Uterus (tissue), 4 donors: ENCODE measurements around the gene CEBPA. TPM values are rescaled to one million over a fixed set of nuclear protein-coding genes. Genes with fewer than 3 reads are reported as not detected.
"Not testable (repeated sequence)": the region's sequence is repeated elsewhere in the genome, so short reads cannot be mapped to it uniquely, and the experiment has no call there.

Experiments
- DNase-seq, 2 donors: peaks; one replicate each; pipeline ENCODE4 v3.0.0-alpha.2; 2019 to 2020
- H3K27ac ChIP-seq, 2 donors: fragments of 200-600 bp; sonication (generic); 1 replicate in 1 of 2; 2 replicates in 1 of 2; pipeline ENCODE4 v1.5.1; 2016 to 2018
- H3K27me3 ChIP-seq, 2 donors: fragments of 200-600 bp; sonication (generic); one replicate each; pipeline ENCODE4 v1.5.1; 2018 to 2019; ENCODE audit warnings: control low read depth in 1 of 2
- H3K36me3 ChIP-seq, 2 donors: fragments of 200-600 bp; sonication (generic); one replicate each; pipeline ENCODE4 v1.5.1; 2019; ENCODE audit warnings: control low read depth in 1 of 2
- H3K4me1 ChIP-seq, 2 donors: fragments of 200-600 bp; sonication (generic); one replicate each; pipeline ENCODE4 v1.5.1; 2018 to 2019; ENCODE audit warnings: control low read depth in 1 of 2
- H3K4me3 ChIP-seq, 2 donors: fragments of 200-600 bp; sonication (generic); 1 replicate in 1 of 2; 2 replicates in 1 of 2; pipeline ENCODE4 v1.5.1; 2018 to 2019; ENCODE audit warnings: mild to moderate bottlenecking in 1 of 2
- H3K9me3 ChIP-seq, 2 donors: fragments of 200-600 bp; sonication (generic); one replicate each; pipeline ENCODE4 v1.5.1; 2019; ENCODE audit warnings: control low read depth in 1 of 2
- POLR2A ChIP-seq, 2 donors: fragments of 450-650 bp; IDR thresholded peaks; one replicate each; pipeline ENCODE4 v1.6.1; 2016; ENCODE audit warnings: antibody characterized with exemption in 2 of 2, mild to moderate bottlenecking in 1 of 2, moderate library complexity in 1 of 2
- intact Hi-C: fragments of 100-400 bp; cut with DNase I; formaldehyde crosslinking; loops from one replicate; pipeline ENCODE4 v1.15.1; 2023; ENCODE audit warnings: low total_unique reads
- total RNA-seq, 4 donors: library from RNA; depleted of rRNA in 3 of 4; stranded (reverse); fragments of >200 nt in 3 of 4; gene quantifications; one replicate each; pipeline versions ENCODE4 v1.1.0 to v1.2.4, GENCODE V29; 2014 to 2023
- TF ChIP-seq, protein P1 (sequence below), 4 experiments: fragments of 200-600 bp in 2 of 4; fragments of 450-650 bp in 2 of 4; sonication (generic) in 2 of 4; IDR thresholded peaks; one replicate each; pipeline ENCODE4 v1.5.1; 2016 to 2019; ENCODE audit warnings: antibody characterized with exemption in 4 of 4, mild to moderate bottlenecking in 2 of 4, moderate library complexity in 1 of 4
- donor health status: DM: yes; HTN: yes; CAD: no.

CEBPA gene
- total RNA-seq, 4 donors from 2014 or later, result 1.3 to 9.1 (median 5.0) TPM

DNA sequence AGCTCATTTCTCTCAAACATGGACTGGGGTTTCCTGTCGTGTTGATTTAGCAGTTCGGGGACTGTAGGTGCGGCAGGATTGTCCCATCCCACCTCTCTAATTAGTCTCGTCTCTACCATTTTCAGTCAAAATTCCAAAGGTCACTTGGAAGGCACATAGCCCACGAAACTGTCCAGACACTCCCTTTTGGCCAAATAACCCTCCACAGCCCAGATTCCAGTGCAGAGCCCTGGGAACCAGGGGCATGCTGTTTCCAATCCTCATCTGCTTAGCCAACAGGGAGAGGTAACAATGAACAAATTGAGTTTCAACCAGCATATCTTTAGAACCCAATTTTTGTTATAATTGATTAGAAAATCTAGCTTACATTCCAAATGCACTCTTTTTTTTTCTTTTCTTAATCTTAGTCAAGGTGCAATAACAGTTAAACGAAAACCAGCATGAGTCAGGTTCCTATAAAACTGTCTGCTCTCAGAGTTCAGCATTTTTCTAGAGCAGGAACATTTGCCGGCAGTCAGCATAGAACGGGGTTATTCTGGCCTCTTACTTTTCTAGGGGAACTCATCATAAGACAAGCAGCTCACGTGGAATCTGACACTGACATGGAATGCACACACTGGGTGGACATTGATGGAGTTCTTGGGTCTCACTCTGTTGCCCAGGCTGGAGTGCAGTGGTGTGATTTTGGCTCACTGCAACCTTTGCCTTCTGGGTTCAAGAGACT, 14.4 kb upstream of the CEBPA start:
- no peak for DNase-seq
- TF ChIP-seq, protein P1, sequence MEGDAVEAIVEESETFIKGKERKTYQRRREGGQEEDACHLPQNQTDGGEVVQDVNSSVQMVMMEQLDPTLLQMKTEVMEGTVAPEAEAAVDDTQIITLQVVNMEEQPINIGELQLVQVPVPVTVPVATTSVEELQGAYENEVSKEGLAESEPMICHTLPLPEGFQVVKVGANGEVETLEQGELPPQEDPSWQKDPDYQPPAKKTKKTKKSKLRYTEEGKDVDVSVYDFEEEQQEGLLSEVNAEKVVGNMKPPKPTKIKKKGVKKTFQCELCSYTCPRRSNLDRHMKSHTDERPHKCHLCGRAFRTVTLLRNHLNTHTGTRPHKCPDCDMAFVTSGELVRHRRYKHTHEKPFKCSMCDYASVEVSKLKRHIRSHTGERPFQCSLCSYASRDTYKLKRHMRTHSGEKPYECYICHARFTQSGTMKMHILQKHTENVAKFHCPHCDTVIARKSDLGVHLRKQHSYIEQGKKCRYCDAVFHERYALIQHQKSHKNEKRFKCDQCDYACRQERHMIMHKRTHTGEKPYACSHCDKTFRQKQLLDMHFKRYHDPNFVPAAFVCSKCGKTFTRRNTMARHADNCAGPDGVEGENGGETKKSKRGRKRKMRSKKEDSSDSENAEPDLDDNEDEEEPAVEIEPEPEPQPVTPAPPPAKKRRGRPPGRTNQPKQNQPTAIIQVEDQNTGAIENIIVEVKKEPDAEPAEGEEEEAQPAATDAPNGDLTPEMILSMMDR (IDR thresholded peaks at IDR 0.05), result no peak
- no peak for TF ChIP-seq POLR2A (IDR thresholded peaks at IDR 0.05)
- H3K36me3 ChIP-seq, result no peaks in the 10 kb centered on the region
- no peaks in the 10 kb centered on the region for H3K27me3 ChIP-seq
- H3K9me3 ChIP-seq, result no peaks in the 10 kb centered on the region
- H3K27ac ChIP-seq, result no peak overlapping the region
- H3K4me3 ChIP-seq, result no peak overlapping the region
- intact Hi-C loops, result no loop called here
- H3K4me1 ChIP-seq, result no peaks in the 10 kb centered on the region

DNA sequence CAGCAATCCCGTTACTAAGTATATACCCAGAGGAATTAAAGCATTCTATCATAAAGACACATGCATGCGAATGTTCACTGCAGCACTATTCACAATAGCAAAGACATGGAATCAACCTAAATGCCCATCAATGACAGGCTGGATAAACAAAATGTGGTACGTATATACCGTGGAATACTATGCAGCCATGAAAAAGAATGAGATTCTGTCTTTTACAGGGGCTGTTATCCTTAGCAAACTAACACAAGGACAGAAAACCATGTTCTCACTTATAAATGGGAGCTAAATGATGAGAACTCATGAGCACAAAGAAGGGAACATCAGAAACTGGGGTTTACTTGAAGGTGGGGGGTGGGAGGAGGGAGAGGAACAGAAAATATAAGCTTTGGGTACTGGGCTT, 10.5 kb upstream of the CEBPA start:
- intact Hi-C loops, H3K27me3 ChIP-seq, H3K9me3 ChIP-seq, H3K27ac ChIP-seq, DNase-seq, H3K36me3 ChIP-seq, H3K4me1 ChIP-seq, H3K4me3 ChIP-seq: not testable (repeated sequence)

DNA sequence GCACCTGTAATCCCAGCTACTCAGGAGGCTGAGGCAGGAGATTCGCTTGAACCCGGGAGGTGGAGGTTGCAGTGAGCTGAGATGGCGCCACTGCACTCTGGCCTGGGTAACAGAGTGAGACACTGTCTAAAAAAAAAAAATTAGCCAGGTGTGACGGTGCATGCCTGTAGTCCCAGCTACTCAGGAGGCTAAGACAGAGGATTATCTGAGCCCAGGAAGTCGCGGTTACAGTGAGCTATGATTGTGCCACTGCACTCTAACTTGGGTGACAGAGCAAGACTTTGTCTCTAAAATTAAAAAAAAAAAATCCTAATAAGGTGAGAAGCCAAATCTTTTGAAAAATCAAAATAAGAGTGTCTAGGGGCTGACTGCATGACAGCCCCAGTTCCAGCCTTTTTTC, 9.7 kb upstream of the CEBPA start:
- TF ChIP-seq, protein P1 (IDR thresholded peaks at IDR 0.05), result no peak
- TF ChIP-seq POLR2A (IDR thresholded peaks at IDR 0.05), result no peak
- no peak for DNase-seq
- no peaks in the 10 kb centered on the region for H3K9me3 ChIP-seq
- intact Hi-C loops, result no loop called here
- H3K36me3 ChIP-seq, result no peaks in the 10 kb centered on the region
- H3K27me3 ChIP-seq, result no peaks in the 10 kb centered on the region
- no peak overlapping the region for H3K27ac ChIP-seq
- no peaks in the 10 kb centered on the region for H3K4me1 ChIP-seq
- no peak overlapping the region for H3K4me3 ChIP-seq

DNA sequence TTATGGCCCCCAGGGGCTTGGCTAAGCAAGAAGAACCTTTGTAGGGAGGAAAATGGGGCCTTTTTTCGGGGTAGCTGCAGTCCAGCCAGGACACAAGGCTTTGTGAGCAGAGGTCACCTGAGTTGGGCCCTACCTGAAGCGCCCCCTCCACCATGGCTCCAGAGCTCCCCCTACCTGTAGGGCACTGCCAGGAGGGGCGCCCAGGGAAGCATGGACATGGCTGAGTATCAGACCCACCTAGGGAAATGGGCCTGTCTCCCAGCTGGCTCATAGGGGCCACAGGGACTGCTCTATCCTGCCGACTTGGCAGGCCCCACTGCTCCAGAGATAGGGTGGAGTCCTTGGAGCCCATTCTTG, 9.0 kb upstream of the CEBPA start:
- H3K27ac ChIP-seq, result no peak overlapping the region
- no peaks in the 10 kb centered on the region for H3K4me1 ChIP-seq
- no peak overlapping the region for H3K4me3 ChIP-seq
- DNase-seq, result no peak
- no peaks in the 10 kb centered on the region for H3K36me3 ChIP-seq
- no peaks in the 10 kb centered on the region for H3K27me3 ChIP-seq
- intact Hi-C loops, result no loop called here
- H3K9me3 ChIP-seq, result no peaks in the 10 kb centered on the region
- TF ChIP-seq POLR2A (IDR thresholded peaks at IDR 0.05), result no peak
- TF ChIP-seq, protein P1 (IDR thresholded peaks at IDR 0.05), result no peak

DNA sequence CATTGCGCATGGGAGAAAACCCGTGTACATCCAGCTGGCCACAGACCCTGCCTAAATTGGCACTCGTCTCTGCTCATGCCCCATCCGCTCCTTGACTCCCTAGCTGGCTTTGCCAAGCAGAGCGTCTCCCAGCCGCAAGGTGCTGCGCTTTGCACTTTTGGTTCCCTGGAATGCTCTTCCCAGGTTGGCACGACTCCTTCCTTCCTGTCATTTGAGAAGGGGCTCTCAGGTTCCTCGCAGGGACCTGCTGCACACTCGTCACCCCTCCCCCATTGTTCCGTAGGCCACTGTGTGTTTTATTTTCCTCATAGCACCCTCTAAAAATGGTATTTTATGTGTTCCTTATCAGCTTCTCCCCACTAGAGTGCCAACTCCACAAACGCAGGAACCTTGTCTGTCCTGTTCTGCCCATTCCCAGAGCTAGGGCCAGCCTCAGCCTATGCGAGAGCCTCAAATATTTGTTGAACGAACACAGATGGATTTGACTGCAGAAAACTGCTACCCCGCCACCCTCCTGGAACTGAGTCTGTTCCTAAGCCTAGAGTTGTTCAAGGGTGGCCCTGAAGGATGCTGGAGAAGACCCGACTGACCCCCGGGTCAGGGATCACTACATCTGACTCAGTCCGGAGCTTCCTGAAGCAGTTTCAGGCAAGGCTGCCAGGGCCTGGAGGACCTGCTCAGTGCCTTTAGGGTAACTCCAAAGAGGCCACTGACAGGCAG, 8.4 kb upstream of the CEBPA start:
- Histone ChIP-seq H3K4me3 (no peak overlapping the region), H3K4me1 (no peaks in the 10 kb centered on the region), H3K9me3 (no peaks in the 10 kb centered on the region), H3K27me3 (no peaks in the 10 kb centered on the region), H3K27ac (no peak overlapping the region), H3K36me3 (no peaks in the 10 kb centered on the region)
- TF ChIP-seq, protein P1 (IDR thresholded peaks at IDR 0.05), result no peak
- no peak for TF ChIP-seq POLR2A (IDR thresholded peaks at IDR 0.05)
- DNase-seq, result no peak
- intact Hi-C loops, result no loop called here
